H9 (cell line): ENCODE results near the gene ULK1. TPM values are rescaled to one million over a fixed set of nuclear protein-coding genes. Genes with fewer than 3 reads are reported as not detected.

ENCODE experiments used
- DNase-seq: peaks from one replicate; pipeline ENCODE4 v3.0.0-alpha.2; 2017
- H2AFZ ChIP-seq: one replicate; pipeline ENCODE4 v1.6.1; 2013; ENCODE audit warnings: mild to moderate bottlenecking, low read length, control low read depth, moderate library complexity
- H2AK5ac ChIP-seq: 2 replicates; pipeline ENCODE4 v1.6.1; 2013; ENCODE audit warnings: low read length, control low read depth, mixed read lengths; ENCODE audit not compliant: insufficient read length
- H2BK120ac ChIP-seq: one replicate; pipeline ENCODE4 v1.6.1; 2013; ENCODE audit warnings: low read depth, mild to moderate bottlenecking, low read length, control low read depth, inconsistent platforms; ENCODE audit not compliant: poor library complexity, severe bottlenecking
- H2BK12ac ChIP-seq: 2 replicates; pipeline ENCODE4 v1.6.1; 2013; ENCODE audit warnings: low read length, control low read depth, mixed read lengths, low read depth; ENCODE audit not compliant: insufficient read length
- H2BK15ac ChIP-seq: 2 replicates; pipeline ENCODE4 v1.6.1; 2013; ENCODE audit warnings: low read depth, low read length, control low read depth
- H2BK20ac ChIP-seq: one replicate; pipeline ENCODE4 v1.6.1; 2013; ENCODE audit warnings: low read depth, mild to moderate bottlenecking, low read length, control low read depth, inconsistent platforms; ENCODE audit not compliant: poor library complexity, severe bottlenecking
- H2BK5ac ChIP-seq: 2 replicates; pipeline ENCODE4 v1.6.1; 2013; ENCODE audit warnings: low read length, control low read depth, mixed read lengths; ENCODE audit not compliant: insufficient read length
- H3K14ac ChIP-seq: 2 replicates; pipeline ENCODE4 v1.6.1; 2013; ENCODE audit warnings: low read length, control low read depth; ENCODE audit not compliant: insufficient read depth
- H3K18ac ChIP-seq: 2 replicates; pipeline ENCODE4 v1.6.1; 2013; ENCODE audit warnings: low read depth, mild to moderate bottlenecking, mixed read lengths, low read length, control low read depth; ENCODE audit not compliant: insufficient read length
- H3K23ac ChIP-seq: 2 replicates; pipeline ENCODE4 v1.6.1; 2013; ENCODE audit warnings: low read length, control low read depth, mixed read lengths, low read depth; ENCODE audit not compliant: insufficient read length
- H3K23me2 ChIP-seq: 2 replicates; pipeline ENCODE4 v1.6.1; 2013; ENCODE audit warnings: low read depth, mild to moderate bottlenecking, mixed read lengths, low read length, control low read depth; ENCODE audit not compliant: insufficient read length, poor library complexity, severe bottlenecking
- H3K27ac ChIP-seq: 2 replicates; pipeline ENCODE4 v1.5.1; 2013; ENCODE audit warnings: low read length, control low read depth, mixed read lengths, low read depth; ENCODE audit not compliant: insufficient read length
- H3K27me3 ChIP-seq: 2 replicates; pipeline ENCODE4 v1.6.1; 2013; ENCODE audit warnings: low read length, control low read depth, inconsistent platforms; ENCODE audit not compliant: insufficient read depth
- H3K4ac ChIP-seq: 2 replicates; pipeline ENCODE4 v1.6.1; 2013; ENCODE audit warnings: low read depth, mild to moderate bottlenecking, control low read depth, inconsistent platforms, low read length, moderate library complexity
- H3K4me1 ChIP-seq: 2 replicates; pipeline ENCODE4 v1.6.1; 2013; ENCODE audit warnings: low read length, control low read depth, inconsistent platforms; ENCODE audit not compliant: insufficient read depth
- H3K4me2 ChIP-seq: 2 replicates; pipeline ENCODE4 v1.6.1; 2013; ENCODE audit warnings: low read length, control low read depth, mixed read lengths; ENCODE audit not compliant: insufficient read length, insufficient read depth
- H3K56ac ChIP-seq: 2 replicates; pipeline ENCODE4 v1.6.1; 2013; ENCODE audit warnings: low read depth, mild to moderate bottlenecking, mixed read lengths, low read length, control low read depth; ENCODE audit not compliant: insufficient read length
- H3K79me1 ChIP-seq: 2 replicates; pipeline ENCODE4 v1.6.1; 2013; ENCODE audit warnings: low read depth, mild to moderate bottlenecking, moderate library complexity, low read length, control low read depth, inconsistent platforms; ENCODE audit not compliant: insufficient read depth, poor library complexity, severe bottlenecking
- H3K79me2 ChIP-seq: 2 replicates; pipeline ENCODE4 v1.6.1; 2013; ENCODE audit warnings: low read length, control low read depth, inconsistent platforms; ENCODE audit not compliant: insufficient read depth
- H3K9ac ChIP-seq: 2 replicates; pipeline ENCODE4 v1.6.1; 2013; ENCODE audit warnings: low read length, control low read depth, mixed read lengths; ENCODE audit not compliant: insufficient read length; ENCODE audit errors: extremely low read depth
- H3K9me3 ChIP-seq: one replicate; pipeline ENCODE4 v1.6.1; 2013; ENCODE audit warnings: low read depth, low read length, inconsistent platforms; ENCODE audit not compliant: control insufficient read depth
- H3T11ph ChIP-seq: one replicate; pipeline ENCODE4 v1.6.1; 2013; ENCODE audit warnings: mild to moderate bottlenecking, low read length, control low read depth, inconsistent platforms
- H4K20me1 ChIP-seq: one replicate; pipeline ENCODE4 v1.6.1; 2013; ENCODE audit not compliant: control insufficient read depth, insufficient read length, insufficient read depth
- H4K5ac ChIP-seq: 2 replicates; pipeline ENCODE4 v1.6.1; 2013; ENCODE audit warnings: low read depth, mild to moderate bottlenecking, mixed read lengths, low read length, control low read depth; ENCODE audit not compliant: insufficient read length
- H4K8ac ChIP-seq: replicated peaks from 2 replicates; pipeline ENCODE4 v1.6.1; 2013; ENCODE audit warnings: low read length, control low read depth, mixed read lengths, low read depth; ENCODE audit not compliant: insufficient read length
- H4K91ac ChIP-seq: 2 replicates; pipeline ENCODE4 v1.6.1; 2013; ENCODE audit warnings: low read depth, mild to moderate bottlenecking, moderate library complexity, mixed read lengths, low read length, control low read depth; ENCODE audit not compliant: insufficient read length
- H3K27ac Mint-ChIP-seq, 3 experiments: 2 replicates in 2 of 3; 3 replicates in 1 of 3; pipeline ENCODE4 v1.8.0; 2020 to 2021; ENCODE audit warnings: mixed read lengths in 3 of 3, mild to moderate bottlenecking in 1 of 3, moderate library complexity in 1 of 3
- H3K27me3 Mint-ChIP-seq: 2 replicates; pipeline ENCODE4 v1.8.0; 2021; ENCODE audit warnings: low read depth, mild to moderate bottlenecking, moderate library complexity, mixed read lengths
- H3K36me3 Mint-ChIP-seq, 3 experiments: 2 replicates in 2 of 3; 3 replicates in 1 of 3; pipeline ENCODE4 v1.8.0; 2020 to 2021; ENCODE audit warnings: low read depth in 3 of 3, mixed read lengths in 3 of 3; ENCODE audit not compliant: insufficient read depth in 1 of 3
- H3K4me1 Mint-ChIP-seq, 2 experiments: 2 replicates each; pipeline ENCODE4 v1.8.0; 2020; ENCODE audit warnings: mixed read lengths in 2 of 2
- H3K4me3 Mint-ChIP-seq, 2 experiments: 2 replicates in 1 of 2; 3 replicates in 1 of 2; pipeline ENCODE4 v1.8.0; 2020 to 2021; ENCODE audit warnings: mild to moderate bottlenecking in 2 of 2, mixed read lengths in 2 of 2, moderate library complexity in 1 of 2
- H3K9me3 Mint-ChIP-seq, 2 experiments: 2 replicates in 1 of 2; 3 replicates in 1 of 2; pipeline ENCODE4 v1.8.0; 2020; ENCODE audit warnings: mild to moderate bottlenecking in 2 of 2, mixed read lengths in 2 of 2, moderate library complexity in 1 of 2
- CTCF ChIP-seq: fragments of 200-600 bp; sonication (generic); conservative IDR thresholded peaks from 3 replicates; pipeline ENCODE4 v1.8.0; 2021; ENCODE audit warnings: antibody characterized with exemption, mild to moderate bottlenecking
- WGBS: extraction: QIAGEN DNeasy Blood & Tissue Kit; methylation state at CpG from one replicate; pipeline ENCODE4 v1.1.7; 2013; ENCODE audit warnings: missing lambda C conversion rate, low lambda C conversion rate, mixed read lengths; ENCODE audit not compliant: insufficient read length; ENCODE audit errors: extremely low coverage; 5-methylcytosine and 5-hydroxymethylcytosine counted together
- total RNA-seq: library from RNA; stranded (reverse); gene quantifications from 2 replicates; pipeline ENCODE4 v1.2.1, GENCODE V29; 2021

ULK1 gene
- total RNA-seq, 1 experiment from 2014 or later, result 57.2 TPM

GRCh38 chr12:131897276-131897675, 2.9 kb downstream of the ULK1 start:
- Histone ChIP-seq H3K4me1 (no peaks in the 10 kb centered on the region), H3K27me3 (no peaks in the 10 kb centered on the region), H3K9me3 (no peaks in the 10 kb centered on the region), H3K79me1 (no peaks in the 10 kb centered on the region), H3K18ac (no peak overlapping the region), H3K56ac (no peak overlapping the region), H3K9ac (no peak overlapping the region), H2BK15ac (no peak overlapping the region), H4K5ac (no peak overlapping the region), H3K23ac (no peak overlapping the region), H3K4me2 (no peak overlapping the region), H2BK120ac (no peak overlapping the region), H4K8ac (no peak overlapping the region), H2BK12ac (no peak overlapping the region), H2AFZ (no peak overlapping the region), H4K20me1 (no peaks in the 10 kb centered on the region), H4K91ac (peak overlapping the region; percentile 59), H3K79me2 (no peaks in the 10 kb centered on the region), H3K14ac (no peak overlapping the region), H3K23me2 (peaks cover 7% of the 10 kb centered on the region), H3T11ph (no peak overlapping the region), H2BK5ac (no peak overlapping the region), H2BK20ac (no peak overlapping the region), H3K4ac (no peak overlapping the region), H3K27ac (no peak overlapping the region), H2AK5ac (no peak overlapping the region)
- Mint-ChIP-seq H3K4me1 (peaks cover 11 to 30% of the 10 kb centered on the region in 2 experiments), H3K27me3 (no peaks in the 10 kb centered on the region), H3K4me3 (peak overlapping the region in 1 of 2 experiments; percentile 59; a peak in 3 of 5 replicates), H3K27ac (peak overlapping the region in 2 of 3 experiments; percentile 53 to 76; a peak in 2 of 7 replicates), H3K9me3 (no peaks in the 10 kb centered on the region), H3K36me3 (peaks cover 9 to 16% (median 13%) of the 10 kb centered on the region in 3 experiments; a peak in 6 of 7 replicates)
- no CpG with 5 or more reads among the region's 18 CpGs for WGBS
- DNase-seq, result no peak
- TF ChIP-seq CTCF, result no peak
